ENCODE measurements around the gene KCNN1. TPM values are rescaled to one million over a fixed set of nuclear protein-coding genes. Genes with fewer than 3 reads are reported as not detected.
"Not testable (repeated sequence)": the region's sequence is repeated elsewhere in the genome, so short reads cannot be mapped to it uniquely, and the experiment has no call there.

The KCNN1 gene
- total RNA-seq, 1 donor, result not detected

- H3K27ac ChIP-seq (ENCODE audit: low read depth, low read length); H3K27me3 ChIP-seq (ENCODE audit: insufficient read depth, low read length); DNase-seq (ENCODE audit: insufficient read length, low spot score, missing footprints): not testable (repeated sequence)
Observed at GRCh38 chr19:18032102-18032501, 65.2 kb downstream of the KCNN1 start.

DNA sequence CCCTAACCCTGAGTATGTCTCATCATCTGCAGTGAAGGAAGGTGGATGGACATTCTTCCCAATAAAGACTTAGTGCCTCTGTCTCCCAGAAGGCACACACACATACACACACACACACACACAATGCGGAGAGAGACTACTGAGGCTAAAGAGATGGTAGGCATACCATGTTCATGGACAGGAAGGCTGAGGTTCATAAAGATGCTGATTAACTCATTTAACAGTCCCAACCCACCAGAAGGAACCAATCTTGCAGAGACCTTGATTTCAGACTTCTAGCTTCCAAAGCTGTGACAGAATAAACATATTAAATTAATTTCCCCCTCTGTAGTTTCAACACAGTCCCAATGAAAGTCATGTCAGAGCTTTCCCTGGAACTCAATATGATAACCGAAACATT, 74.1 kb downstream of the KCNN1 start:
- Histone ChIP-seq H3K4me2 (ENCODE audit: insufficient read depth, low read length) (no peak overlapping the region), H3K27me3 (ENCODE audit: insufficient read depth, low read length) (no peaks in the 10 kb centered on the region), H3K4me1 (ENCODE audit: insufficient read depth, low read length) (peaks cover 13% of the 10 kb centered on the region), H3K27ac (ENCODE audit: low read depth, low read length) (no peak overlapping the region), H2AFZ (ENCODE audit: low read length) (no peak overlapping the region), H4K20me1 (ENCODE audit: insufficient read depth, low read length) (no peaks in the 10 kb centered on the region), H3K36me3 (ENCODE audit: insufficient read depth, low read length) (no peaks in the 10 kb centered on the region), H3K4me3 (ENCODE audit: insufficient read depth, low read length) (no peak overlapping the region), H3K9me3 (ENCODE audit: low read depth, low read length) (no peaks in the 10 kb centered on the region), H3K79me2 (ENCODE audit: insufficient read depth, low read length) (no peaks in the 10 kb centered on the region)
- TF ChIP-seq, protein P1, sequence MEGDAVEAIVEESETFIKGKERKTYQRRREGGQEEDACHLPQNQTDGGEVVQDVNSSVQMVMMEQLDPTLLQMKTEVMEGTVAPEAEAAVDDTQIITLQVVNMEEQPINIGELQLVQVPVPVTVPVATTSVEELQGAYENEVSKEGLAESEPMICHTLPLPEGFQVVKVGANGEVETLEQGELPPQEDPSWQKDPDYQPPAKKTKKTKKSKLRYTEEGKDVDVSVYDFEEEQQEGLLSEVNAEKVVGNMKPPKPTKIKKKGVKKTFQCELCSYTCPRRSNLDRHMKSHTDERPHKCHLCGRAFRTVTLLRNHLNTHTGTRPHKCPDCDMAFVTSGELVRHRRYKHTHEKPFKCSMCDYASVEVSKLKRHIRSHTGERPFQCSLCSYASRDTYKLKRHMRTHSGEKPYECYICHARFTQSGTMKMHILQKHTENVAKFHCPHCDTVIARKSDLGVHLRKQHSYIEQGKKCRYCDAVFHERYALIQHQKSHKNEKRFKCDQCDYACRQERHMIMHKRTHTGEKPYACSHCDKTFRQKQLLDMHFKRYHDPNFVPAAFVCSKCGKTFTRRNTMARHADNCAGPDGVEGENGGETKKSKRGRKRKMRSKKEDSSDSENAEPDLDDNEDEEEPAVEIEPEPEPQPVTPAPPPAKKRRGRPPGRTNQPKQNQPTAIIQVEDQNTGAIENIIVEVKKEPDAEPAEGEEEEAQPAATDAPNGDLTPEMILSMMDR (IDR thresholded peaks at IDR 0.05; ENCODE audit: extremely low read depth, low read depth, low read length), result no peak
- no peak for DNase-seq (ENCODE audit: insufficient read length, low spot score, missing footprints)

More at GRCh38 chr19:18032102-18032501, 65.2 kb downstream of the KCNN1 start:
- not testable (repeated sequence) for H3K36me3 ChIP-seq (ENCODE audit: insufficient read depth, low read length); H3K9me3 ChIP-seq (ENCODE audit: low read depth, low read length); H3K79me2 ChIP-seq (ENCODE audit: insufficient read depth, low read length); H3K4me1 ChIP-seq (ENCODE audit: insufficient read depth, low read length); H3K4me3 ChIP-seq (ENCODE audit: insufficient read depth, low read length); H3K4me2 ChIP-seq (ENCODE audit: insufficient read depth, low read length); H2AFZ ChIP-seq (ENCODE audit: low read length); H4K20me1 ChIP-seq (ENCODE audit: insufficient read depth, low read length)

DNA sequence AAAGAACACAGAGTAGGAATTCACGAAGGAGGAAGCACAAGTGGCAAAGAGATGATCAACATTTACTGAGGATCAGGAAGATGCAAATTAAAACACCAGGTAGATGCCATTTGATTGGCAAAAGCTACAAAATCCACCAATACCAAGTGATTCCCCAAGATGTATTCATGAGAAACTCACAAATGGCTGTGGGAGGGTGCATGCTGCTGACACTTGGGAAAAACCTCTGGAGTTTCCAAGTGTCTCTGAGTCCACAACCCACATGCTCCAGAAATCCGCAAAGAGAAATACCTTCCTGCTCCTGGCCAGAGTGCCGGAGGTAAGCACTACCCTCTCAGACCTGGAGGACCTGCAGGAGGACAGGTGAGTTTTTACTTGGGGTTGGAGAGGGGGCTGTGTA, 76.8 kb downstream of the KCNN1 start:
- H3K27me3 ChIP-seq (ENCODE audit: insufficient read depth, low read length), result no peaks in the 10 kb centered on the region
- peaks cover 18% of the 10 kb centered on the region for H3K4me1 ChIP-seq (ENCODE audit: insufficient read depth, low read length)
- H3K4me3 ChIP-seq (ENCODE audit: insufficient read depth, low read length), result no peak overlapping the region
- TF ChIP-seq, protein P1 (IDR thresholded peaks at IDR 0.05; ENCODE audit: extremely low read depth, low read depth, low read length), result no peak
- H3K36me3 ChIP-seq (ENCODE audit: insufficient read depth, low read length), result no peaks in the 10 kb centered on the region
- no peaks in the 10 kb centered on the region for H3K9me3 ChIP-seq (ENCODE audit: low read depth, low read length)
- H3K27ac ChIP-seq (ENCODE audit: low read depth, low read length), result no peak overlapping the region
- H4K20me1 ChIP-seq (ENCODE audit: insufficient read depth, low read length), result no peaks in the 10 kb centered on the region
- H3K4me2 ChIP-seq (ENCODE audit: insufficient read depth, low read length), result no peak overlapping the region
- no peak overlapping the region for H2AFZ ChIP-seq (ENCODE audit: low read length)
- no peak for DNase-seq (ENCODE audit: insufficient read length, low spot score, missing footprints)
- H3K79me2 ChIP-seq (ENCODE audit: insufficient read depth, low read length), result no peaks in the 10 kb centered on the region

GRCh38 chr19:18044825-18045304, 78.0 kb downstream of the KCNN1 start:
- Histone ChIP-seq H3K27ac (ENCODE audit: low read depth, low read length) (peak overlapping the region; percentile 24), H3K36me3 (ENCODE audit: insufficient read depth, low read length) (no peaks in the 10 kb centered on the region), H3K27me3 (ENCODE audit: insufficient read depth, low read length) (no peaks in the 10 kb centered on the region), H4K20me1 (ENCODE audit: insufficient read depth, low read length) (no peaks in the 10 kb centered on the region), H3K4me2 (ENCODE audit: insufficient read depth, low read length) (peak overlapping the region; percentile 77), H3K9me3 (ENCODE audit: low read depth, low read length) (no peaks in the 10 kb centered on the region), H3K4me1 (ENCODE audit: insufficient read depth, low read length) (peaks cover 18% of the 10 kb centered on the region), H3K79me2 (ENCODE audit: insufficient read depth, low read length) (no peaks in the 10 kb centered on the region), H3K4me3 (ENCODE audit: insufficient read depth, low read length) (peak overlapping the region; percentile 66), H2AFZ (ENCODE audit: low read length) (peak overlapping the region; percentile 83)
- DNase-seq (ENCODE audit: insufficient read length, low spot score, missing footprints), result peak; percentile 89
- TF ChIP-seq, protein P1 (IDR thresholded peaks at IDR 0.05; ENCODE audit: extremely low read depth, low read depth, low read length), result no peak
